Measurements from ENCODE around the gene DDX49.
"Not testable (repeated sequence)": the region's sequence is repeated elsewhere in the genome, so short reads cannot be mapped to it uniquely, and the experiment has no call there.

DDX49 gene

DNA sequence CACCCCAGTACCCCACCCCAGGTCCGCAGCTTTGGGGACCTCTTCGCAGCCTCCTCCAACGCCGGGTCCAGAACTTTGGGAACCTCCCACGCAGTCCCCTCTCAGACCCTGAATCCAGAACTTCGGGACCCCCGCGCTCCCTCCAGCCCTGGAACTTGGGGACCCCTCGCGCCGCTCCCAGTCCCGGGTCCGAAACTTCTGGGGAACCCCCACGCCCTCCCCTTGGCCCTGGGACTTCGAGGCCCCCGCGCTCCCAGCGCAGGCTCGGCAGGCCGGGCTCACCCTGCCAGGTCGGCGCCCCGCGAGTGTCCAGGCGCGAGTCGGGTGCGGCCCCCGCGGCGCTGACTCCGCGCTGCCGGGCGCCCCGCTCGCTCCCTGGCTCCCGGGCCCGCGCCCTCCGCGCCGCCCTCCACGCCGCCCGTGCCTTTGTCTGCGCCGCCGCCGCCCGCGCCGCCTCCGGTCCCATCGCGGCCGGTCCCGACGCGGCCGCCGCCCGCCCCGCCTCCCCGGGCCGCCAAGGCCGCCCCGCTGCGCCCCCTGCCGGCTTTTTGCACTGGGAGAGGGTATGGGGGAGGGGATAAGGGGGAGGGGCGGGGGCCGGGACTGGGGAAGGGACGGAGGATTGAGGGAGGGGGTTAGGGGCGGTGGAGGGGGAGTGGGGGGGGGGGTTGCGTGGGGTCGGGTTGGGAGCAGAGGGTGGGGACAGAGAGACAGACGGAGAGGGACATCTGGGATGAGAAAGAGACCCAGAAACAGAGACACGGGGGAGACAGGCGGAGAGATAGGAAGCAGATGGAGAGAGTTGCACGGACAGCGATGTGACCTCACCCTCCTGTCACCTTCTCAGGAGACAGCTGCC, 21.5 kb downstream of the DDX49 start, which contains the start of gene HOMER3:
Gene HOMER3, minus strand, starts transcription at position 449 of the 859 bp plus-strand sequence. CDS start 2,235 bp downstream, outside the sequence.
- DNase-seq (ENCODE audit: low spot score), result peak; percentile 76

DNA sequence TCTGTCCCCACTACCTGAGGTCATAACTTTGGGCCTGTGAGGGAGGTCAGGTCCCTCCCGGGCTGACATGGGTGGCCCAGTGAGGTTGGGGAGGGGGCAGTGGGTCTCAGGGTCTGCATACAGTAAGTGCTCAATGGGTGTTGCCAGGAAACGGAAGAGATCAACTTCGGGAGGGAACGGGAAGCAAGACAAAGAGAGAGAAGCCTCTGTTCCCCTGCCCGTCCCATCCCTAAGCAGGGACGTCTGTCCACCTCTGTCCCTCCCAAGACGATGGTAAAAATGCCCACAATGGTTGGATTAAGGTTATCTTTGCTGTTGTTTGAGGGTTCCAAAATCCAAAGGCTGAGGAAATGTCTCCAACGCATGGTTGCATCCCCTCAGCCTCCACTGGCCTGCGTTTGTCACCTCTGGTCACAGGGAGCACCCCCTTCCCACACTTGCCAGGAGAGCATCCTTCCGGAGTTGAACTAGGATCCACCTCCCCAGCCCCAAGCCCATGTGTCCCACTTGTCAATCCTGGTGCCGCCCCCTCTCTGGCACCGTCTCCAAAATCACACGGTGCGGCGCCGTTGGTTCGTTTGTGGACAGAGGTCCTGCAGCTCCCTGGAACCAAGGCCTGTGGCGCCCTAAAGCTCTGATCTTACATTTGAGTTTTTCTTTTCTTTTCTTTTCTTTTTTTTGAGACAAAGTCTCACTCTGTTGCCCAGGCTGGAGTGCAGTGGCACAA, 22.3 kb downstream of the DDX49 start:
- DNase-seq (ENCODE audit: low spot score), result no peak

DNA sequence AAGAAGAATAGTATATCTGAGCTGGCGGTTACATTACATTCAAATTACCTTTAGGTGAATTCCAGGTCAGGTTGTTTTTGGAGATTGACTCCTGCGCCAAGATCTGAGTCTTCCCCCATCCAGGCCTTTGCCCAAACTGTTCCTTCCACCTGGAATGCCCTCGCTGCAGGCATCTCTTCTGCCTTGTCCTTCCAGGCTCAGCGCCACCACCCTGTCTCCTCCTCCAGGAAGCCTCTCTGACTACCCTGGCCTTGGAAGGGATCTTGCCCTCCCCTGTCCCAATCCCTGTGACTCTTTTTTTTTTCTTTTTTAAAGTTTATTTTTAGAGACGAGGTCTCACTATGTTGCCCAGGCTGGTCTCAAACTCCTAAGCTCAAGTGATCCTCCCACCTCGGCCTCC, 23.2 kb downstream of the DDX49 start:
- no peak for DNase-seq (ENCODE audit: low spot score)

DNA sequence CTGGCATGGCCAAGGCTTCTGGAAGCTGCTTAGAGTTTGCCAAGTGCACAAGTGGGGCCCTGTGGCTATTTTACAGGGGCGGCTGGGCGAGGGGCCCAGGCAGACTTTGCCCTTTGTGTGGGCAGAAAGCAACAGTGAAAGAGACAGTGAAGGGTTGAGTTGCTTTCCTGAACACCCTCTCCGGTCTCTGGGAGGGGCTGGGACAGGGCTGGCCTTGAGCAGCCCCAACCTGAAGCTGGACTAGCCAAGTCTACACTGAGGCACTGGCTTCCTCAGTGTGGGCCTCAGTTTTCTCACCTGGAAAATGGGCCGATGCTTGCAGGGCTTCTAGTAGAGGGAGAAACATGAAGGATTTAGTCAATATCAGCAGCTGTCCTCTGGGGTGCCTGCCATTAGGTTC, 23.9 kb downstream of the DDX49 start:
- no peak for DNase-seq (ENCODE audit: low spot score)

DNA sequence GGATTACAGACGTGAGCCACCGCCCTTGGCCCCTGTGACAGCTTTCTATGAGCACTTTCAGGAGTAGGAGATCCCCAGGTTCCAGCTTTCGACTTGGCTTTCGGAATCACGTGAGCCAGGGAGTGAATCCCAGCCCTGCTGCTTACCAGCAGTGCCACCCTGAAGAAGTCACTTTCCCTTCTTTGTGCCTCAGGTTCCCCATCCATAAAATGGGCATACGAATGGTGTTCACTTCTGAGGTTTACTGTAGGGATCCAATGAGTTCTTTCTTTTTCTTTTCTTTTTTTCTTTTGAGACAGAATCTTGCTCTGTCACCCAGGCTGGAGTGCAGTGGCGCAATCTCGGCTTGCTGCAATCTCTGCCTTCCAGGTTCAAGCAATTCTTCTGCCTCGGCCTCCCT, 25.8 kb downstream of the DDX49 start:
- no peak for DNase-seq (ENCODE audit: low spot score)

DNA sequence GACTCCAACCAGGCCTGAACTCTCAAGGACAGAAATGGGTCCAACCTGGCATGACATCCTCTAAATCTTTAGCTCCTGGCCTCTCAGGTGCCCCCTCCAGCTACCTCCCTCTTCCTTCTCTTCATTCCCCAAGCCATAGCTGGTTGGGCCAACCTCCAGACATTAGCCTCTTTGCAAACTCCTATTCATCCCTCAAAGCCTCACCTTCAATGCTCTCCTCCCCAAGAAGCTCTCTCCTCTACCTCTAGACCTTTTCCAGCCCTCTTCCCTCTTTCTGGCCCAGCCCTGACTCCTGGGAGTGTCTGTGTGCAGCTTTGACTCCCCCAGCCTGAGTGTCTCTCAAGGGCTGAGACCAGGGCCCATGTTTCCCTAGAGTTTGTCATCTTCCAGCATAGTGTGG, 26.8 kb downstream of the DDX49 start:
- no peak for DNase-seq (ENCODE audit: low spot score)

DNA sequence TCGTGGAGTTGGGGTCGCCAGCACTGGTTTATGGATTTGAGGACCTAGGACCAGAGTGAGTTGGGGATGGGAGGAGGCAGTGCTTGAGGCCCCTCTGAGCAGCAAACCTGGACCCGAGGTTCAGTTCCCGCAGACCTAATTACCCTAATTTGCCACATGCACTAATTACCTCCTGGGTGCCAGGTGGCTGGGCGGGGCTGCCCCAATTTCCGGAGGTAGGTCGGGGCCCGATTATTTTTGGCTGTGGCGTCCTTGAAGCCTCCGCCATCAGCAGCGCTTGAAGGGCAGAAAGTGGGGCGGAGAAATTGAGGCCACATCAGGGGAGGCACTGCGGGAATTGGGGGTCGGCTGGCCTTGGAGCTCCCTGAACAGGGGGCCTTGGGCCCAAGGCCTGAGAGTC, 27.4 kb downstream of the DDX49 start:
- no peak for DNase-seq (ENCODE audit: low spot score)

DNA sequence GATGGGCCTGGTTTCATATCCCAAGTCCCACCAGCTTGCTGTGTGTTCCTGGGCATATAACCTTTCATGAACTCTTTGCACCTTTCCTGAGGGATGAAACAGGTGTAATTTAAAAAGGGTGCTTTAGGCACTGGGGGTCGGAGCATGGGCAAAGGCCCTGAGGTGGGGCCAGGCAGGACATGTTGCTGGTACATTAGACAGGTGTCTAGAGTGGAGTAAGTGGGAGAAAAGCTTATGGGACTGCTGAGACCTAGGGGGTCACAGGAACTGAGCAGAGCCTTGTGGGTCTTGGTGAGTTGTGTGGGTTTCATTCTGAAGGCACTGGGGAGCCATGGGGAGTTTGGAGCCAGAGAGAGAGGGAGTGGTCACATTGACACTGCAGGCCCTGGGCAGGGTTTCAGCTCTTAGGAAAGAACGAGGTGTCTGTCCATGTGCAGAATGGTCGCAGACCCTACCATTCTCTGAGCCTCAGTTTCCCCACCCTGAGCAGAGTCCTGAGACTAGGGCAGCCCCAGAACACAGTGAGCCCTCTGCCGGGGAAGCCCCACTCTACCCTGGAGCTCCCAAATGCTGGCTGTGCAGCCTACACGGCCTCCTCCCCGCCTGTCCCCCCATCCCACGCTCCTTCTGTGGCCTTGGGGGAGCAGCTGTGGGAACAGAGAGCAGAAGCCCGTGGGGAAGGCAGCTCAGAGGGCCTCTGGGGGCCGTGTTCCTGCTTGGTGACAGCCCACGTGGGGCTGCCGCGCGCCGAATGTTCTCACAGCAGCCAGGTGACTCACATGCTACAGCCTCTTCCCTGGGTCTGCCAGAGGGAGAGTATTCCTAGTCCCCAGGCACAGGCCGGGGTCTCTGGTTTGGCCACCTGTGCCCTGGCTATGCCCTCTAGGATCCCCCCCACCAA, 28.8 kb downstream of the DDX49 start:
- no peak for DNase-seq (ENCODE audit: low spot score)

DNA sequence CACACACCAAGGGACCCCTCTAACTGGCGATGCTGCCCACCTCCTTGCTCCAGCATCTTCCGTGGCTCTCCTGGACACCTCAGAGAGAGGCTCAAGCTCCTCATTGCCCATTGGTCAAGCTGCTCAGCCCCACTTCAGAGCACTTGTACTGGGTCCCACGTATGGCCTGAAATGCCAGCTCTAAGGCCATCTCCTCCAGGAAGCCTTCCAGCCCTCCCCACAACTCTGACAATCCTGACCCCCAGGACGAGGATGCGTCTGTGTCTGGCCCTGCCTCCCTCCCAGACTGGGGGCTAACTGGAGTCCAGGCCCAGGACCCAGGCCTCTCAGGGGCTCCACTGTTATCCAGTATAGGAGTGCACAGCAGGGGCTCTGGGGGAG, 29.5 kb downstream of the DDX49 start:
- no peak for DNase-seq (ENCODE audit: low spot score)

DNA sequence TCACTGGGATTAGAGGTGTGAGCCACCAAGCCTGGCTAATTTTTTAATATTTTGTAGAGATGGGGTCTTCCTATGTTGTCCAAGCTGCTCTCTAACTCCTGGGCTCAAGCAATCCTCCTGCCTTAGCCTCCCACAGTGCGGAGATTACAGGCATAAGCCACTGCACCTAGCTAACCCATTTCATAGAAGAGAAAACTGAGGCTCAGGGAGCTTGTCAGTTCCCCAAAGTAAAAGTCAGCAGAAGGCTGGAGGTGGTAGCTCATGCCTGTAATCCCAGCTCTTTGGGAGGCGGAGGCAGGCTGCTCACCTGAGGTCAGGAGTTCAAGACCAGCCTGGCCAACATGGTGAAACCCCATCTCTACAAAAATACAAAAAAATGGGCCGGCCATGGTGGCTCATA, 30.3 kb downstream of the DDX49 start:
- DNase-seq (ENCODE audit: low spot score), result no peak

DNA sequence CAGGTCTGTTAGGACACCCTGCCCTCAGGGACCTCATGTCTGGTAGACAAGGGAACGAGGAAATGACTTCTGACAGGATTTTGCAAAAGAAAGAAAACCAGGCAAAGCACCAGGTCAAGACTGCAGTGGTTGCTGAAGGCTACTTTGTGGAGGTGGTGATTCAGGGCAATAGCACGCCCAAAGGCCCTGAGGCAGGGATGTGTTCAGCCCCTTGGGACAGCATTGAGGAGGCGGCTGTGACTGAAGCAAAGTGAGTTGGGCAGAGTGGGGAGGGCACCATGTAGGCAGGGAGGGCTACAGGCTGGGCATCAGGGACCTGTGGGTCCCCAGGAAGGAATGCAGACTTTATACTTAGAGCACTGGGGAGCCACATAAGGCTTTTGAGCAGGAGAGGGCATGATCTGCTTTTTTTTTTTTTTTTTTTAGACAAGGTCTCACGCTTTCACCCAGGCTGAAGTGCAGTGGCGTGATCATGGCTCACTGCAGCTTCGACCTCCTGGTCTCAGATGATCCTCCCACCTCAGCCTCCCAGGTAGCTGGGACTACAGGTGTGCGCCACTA, 32.3 kb downstream of the DDX49 start:
- no peak for DNase-seq (ENCODE audit: low spot score)

DNA sequence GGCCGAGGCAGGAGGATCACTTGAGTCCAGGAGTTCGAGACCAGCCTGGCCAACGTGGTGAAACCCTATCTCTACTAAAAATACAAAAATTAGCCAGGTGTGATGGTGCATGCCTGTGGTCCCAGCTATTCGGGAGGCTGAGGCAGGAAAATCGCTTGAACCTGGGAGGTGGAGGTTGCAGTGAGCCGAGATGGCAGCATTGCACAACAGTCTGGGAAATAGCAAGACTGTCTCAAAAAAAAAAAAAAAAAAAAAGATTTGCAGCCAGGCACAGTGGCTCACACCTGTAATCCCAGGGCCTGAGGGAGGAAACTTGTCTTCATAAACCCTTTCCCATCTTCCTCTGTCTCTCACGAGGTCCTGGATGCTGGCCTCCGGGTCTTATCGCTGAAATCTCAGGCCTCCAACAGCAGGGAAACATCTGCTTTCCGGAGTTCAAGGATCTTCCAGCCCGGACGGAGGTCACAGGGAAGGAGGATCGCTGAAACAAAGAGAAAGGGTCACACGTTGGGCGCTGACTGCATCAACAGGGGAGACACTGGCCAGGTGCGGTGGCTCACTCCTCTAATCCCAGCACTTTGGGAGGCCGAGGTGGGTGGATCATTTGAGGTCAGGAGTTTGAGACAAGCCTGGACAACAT, 33.0 kb downstream of the DDX49 start:
- DNase-seq (ENCODE audit: low spot score), result not testable (repeated sequence)

DNA sequence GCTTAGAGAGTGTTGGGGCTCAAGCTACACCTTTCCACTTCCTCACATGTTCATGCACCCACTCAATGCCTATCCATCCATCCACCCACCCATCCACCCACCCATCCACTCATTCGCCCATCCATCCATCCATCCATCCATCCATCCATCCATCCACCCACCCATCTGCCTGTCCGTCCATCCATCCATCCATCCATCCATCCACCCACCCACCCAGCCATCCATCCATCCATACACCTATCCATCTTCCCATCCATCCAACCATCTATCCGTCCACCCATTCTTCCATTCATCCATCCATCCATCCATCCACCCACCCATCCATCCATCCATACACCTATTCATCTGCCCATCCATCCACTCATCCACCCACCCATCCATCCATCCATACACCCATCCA, 34.6 kb downstream of the DDX49 start:
- no peak for DNase-seq (ENCODE audit: low spot score)

DNA sequence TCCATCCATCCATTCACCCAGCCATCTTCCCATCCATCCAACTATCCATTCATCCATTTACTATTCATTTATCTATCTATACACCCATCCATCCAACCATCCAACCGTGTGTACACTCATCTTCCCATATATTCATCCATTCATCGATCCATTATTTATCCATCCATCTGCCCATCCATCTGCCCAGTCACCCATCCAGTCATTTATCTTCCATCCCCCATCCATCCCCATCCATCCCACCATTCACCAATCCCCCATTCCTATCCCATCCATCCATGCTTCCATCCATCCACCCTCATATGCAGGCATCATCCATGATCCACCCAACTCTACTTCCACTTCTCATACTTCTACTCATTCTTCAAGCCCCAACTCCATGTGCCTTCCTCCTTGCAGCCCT, 35.5 kb downstream of the DDX49 start:
- DNase-seq (ENCODE audit: low spot score), result no peak

DNA sequence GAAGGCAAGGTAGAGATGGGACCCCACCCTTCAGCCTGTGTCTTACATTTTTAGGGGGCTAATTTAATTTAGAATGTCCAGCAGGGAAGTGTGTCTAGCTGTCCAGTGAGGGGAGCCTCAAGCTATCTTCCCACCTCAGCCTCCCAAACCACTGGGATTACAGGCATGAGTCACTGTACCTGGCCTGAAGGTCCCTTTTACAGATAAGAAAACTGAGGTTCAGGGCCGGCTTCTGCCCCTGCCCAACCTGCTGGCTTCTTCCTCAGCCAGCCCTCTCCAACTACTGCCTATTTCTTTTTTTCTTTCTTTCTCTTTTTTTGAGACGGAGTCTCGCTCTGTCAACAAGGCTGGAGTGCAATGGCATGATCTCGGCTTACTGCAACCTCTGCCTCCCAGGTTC, 40.9 kb downstream of the DDX49 start:
- DNase-seq (ENCODE audit: low spot score), result no peak

DNA sequence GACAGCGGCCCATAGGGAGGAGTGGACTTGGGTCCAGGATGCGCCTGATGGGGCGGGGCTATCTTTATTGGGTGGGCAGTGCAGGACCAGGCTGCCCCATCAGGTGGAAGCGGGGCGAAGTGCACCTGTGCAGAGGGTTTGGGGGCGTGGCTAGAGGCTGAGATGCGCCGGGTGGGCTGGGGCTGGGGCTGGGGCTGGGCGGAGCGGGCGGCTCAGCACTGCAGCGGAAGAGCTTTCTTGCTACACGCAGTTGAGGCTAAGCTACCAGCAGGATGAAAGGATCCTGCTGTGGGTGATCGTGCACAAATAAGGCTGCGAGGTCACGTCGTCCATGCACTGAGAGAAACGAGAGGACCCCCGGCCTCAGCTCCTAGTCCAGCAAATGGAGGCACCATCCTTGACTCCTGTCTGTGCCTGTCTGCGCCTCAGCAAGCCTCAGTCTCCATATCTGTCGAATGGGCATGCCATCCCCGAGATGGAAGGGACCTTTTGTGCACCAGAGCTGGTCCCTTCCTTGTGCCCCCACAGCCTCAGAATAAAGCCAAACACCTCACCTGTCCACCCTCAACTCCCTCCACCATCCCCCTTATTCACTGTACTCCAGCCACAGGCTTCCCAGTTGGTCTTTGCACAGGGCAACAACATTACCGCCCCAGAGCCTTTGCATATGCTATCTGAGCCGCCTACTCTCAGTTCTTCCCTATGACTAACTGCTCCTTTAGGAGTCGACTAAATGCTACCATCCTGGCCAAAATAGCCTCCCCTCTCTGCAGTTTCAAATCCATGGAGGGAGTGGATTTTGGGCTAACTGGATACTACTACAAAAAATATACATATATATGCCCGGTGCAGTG, 42.5 kb downstream of the DDX49 start:
- DNase-seq (ENCODE audit: low spot score), result no peak

DNA sequence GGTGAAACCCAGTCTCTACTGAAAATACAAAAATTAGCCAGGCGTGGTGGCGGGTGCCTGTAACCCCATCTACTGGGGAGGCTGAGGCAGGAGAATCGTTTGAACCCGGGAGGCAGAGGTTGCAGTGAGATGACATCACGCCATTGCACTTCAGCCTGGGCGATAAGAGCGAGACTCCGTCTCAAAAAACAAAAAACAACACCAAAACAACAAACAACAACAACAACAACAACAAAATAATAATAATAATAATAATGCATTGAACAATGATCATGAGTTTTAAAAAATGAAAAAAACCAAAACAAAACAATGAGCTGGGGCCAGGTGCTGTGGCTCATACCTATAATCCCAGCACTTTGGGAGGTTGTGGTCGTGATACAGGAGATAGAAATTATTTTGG, 44.6 kb downstream of the DDX49 start:
- DNase-seq (ENCODE audit: low spot score), result no peak

DNA sequence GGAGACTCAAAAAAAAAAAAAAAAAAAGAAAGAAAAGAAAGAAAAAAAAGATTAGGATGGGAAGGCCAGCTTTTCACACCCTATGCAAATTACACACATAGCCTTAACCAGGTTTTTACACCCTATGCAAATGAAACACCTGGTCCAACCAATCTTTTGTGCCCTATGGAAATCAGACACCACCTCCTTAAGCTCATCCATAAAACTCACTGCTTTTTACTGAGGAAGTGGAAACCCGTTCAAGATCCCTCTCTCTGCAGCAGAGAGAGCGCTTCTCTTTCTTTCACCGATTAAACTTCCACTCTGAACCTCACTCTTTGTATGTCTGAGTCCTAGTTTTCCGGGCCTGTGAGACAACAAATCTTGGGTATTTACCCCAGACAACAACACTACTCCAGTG, 46.8 kb downstream of the DDX49 start:
- DNase-seq (ENCODE audit: low spot score), result no peak

DNA sequence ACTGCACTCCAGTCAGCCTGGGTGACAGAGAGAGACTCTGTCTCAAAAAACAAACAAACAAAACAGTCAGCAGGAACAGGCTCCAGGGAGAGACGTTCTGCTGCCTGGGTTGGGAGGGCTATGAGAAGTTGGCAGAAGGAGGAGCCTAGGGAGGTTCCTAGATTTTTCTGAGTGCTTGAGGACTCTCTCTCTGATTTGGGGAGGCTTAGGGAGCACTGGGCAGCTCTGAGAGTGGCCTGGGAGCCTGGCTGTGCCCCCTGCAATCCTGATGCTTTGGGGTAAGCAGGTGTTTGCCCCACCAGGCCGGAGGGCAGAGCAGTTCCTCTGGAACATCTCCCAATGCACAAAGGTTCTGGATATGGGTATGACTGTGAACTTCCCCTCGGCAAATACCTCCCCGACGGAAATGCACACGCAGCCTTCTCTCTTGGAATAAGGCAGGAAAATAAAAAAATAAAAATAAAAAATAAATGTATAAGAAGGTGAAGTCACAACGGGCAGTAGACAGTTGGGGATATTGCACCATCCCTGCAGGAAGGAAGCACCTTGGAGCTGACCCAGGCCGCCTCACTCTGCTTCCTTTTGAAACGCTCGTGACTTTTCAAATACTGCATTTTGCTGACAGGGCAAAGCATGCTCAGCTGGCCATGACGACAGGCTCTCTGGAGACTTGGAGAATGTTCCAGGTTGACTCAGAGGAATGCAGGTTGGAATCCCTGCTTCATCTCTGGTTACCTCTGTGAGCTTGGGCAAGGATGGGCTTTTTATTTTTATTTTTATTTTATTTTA, 48.0 kb downstream of the DDX49 start:
- DNase-seq (ENCODE audit: low spot score), result no peak

All from putamen (tissue), 1 donor.